AG04449 (cell line): ENCODE measurements around the gene ARHGAP31.
A peak's percentile ranks its signal among the peaks of the same experiment; 100 is the strongest.
"Not testable (repeated sequence)": the region's sequence is repeated elsewhere in the genome, so short reads cannot be mapped to it uniquely, and the experiment has no call there.

Experiments
- CTCF ChIA-PET: fragments of 350-600 bp; formaldehyde crosslinking; extraction: SDS; loops from one replicate; lab custom pipeline; 2021; ENCODE audit warnings: antibody characterized with exemption; lab: Yijun Ruan, JAX
- POLR2A ChIA-PET: fragments of 400-600, 350-600 bp; formaldehyde crosslinking; extraction: SDS; loops from one replicate; lab custom pipeline; 2020; ENCODE audit warnings: antibody characterized with exemption, inconsistent platforms; lab: Yijun Ruan, JAX
- DNase-seq: peaks from one replicate; pipeline ENCODE4 v3.0.0-alpha.2; 2010; ENCODE audit warnings: low read depth, low spot score
- H3K4me3 ChIP-seq: 2 replicates; pipeline ENCODE4 v1.5.1; 2011; ENCODE audit warnings: low read depth, mild to moderate bottlenecking, control low read depth, low read length
- TF ChIP-seq, protein P1 (sequence below): IDR thresholded peaks from one replicate; pipeline ENCODE4 v1.5.1; 2011; ENCODE audit warnings: mild to moderate bottlenecking, moderate library complexity, low read length, control low read depth, inconsistent platforms; ENCODE audit not compliant: insufficient read depth; ENCODE audit errors: missing control alignments

Gene ARHGAP31

DNA sequence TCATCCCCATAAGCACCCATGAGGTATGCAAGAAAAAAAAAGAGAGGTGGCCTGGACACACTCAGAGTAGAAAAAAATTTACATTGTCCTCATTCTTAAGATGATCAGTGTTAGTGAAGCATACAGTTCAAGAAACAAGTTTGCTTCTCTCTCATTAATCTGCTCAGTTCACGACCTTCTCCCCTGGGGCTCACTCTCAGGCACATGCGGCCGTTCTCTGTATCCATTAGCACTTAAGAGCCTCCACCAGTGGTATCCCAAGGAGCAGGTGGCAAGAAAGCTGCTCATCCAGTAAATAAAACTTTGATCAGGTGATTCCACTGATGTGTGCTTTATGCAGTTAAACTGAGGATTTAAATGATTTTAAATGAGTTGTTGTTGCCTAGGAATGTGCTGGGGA, 57.4 kb downstream of the ARHGAP31 start:
- no peak overlapping the region for H3K4me3 ChIP-seq
- DNase-seq, result no peak
- ChIA-PET POLR2A (no interaction called here), CTCF (interaction anchor here (0.9 to 4.3 kb wide), 6 partner anchors 10 to 77 kb away, joined by 3 to 53 read pairs (median 8); no protein-coding TSS in a partner anchor)
- TF ChIP-seq, protein P1, sequence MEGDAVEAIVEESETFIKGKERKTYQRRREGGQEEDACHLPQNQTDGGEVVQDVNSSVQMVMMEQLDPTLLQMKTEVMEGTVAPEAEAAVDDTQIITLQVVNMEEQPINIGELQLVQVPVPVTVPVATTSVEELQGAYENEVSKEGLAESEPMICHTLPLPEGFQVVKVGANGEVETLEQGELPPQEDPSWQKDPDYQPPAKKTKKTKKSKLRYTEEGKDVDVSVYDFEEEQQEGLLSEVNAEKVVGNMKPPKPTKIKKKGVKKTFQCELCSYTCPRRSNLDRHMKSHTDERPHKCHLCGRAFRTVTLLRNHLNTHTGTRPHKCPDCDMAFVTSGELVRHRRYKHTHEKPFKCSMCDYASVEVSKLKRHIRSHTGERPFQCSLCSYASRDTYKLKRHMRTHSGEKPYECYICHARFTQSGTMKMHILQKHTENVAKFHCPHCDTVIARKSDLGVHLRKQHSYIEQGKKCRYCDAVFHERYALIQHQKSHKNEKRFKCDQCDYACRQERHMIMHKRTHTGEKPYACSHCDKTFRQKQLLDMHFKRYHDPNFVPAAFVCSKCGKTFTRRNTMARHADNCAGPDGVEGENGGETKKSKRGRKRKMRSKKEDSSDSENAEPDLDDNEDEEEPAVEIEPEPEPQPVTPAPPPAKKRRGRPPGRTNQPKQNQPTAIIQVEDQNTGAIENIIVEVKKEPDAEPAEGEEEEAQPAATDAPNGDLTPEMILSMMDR, result no peak

DNA sequence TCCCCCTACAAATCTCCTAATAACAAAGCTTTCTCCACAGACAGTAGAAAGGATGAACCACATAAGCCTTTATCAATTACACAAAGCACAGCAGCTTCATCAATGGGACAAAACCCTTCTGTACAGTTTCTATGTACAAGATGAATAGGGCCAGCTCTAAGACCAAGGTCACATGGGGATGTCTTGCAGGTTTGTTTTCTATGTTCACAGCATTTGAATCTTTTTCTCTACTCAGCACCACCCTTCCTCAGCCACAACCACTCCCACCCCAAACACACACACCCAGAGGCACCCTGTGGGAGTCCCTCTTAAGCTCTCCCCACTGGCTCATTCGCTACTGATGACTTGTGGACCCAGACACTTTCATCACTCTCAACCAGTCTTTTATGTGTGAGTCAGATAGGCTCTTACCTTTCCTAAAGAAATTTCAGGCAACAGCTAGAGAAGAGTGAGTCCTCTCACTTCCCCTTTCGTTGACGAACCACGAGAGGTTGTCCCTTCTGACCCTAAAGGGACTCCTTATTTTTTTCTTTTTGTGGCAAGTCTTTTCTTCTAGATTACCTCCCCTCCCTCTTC, 57.9 kb downstream of the ARHGAP31 start:
- CTCF ChIA-PET, result interaction anchor here (0.9 to 4.3 kb wide), 11 partner anchors 10 to 208 kb away, joined by 3 to 53 read pairs (median 6); partner anchors contain the start of gene B4GALT4
- TF ChIP-seq, protein P1, result no peak
- no peak overlapping the region for H3K4me3 ChIP-seq
- POLR2A ChIA-PET, result interaction anchor here (0.6 kb wide), 1 partner anchor 765 kb away, joined by 3 read pairs; no protein-coding TSS in a partner anchor
- DNase-seq, result no peak

DNA sequence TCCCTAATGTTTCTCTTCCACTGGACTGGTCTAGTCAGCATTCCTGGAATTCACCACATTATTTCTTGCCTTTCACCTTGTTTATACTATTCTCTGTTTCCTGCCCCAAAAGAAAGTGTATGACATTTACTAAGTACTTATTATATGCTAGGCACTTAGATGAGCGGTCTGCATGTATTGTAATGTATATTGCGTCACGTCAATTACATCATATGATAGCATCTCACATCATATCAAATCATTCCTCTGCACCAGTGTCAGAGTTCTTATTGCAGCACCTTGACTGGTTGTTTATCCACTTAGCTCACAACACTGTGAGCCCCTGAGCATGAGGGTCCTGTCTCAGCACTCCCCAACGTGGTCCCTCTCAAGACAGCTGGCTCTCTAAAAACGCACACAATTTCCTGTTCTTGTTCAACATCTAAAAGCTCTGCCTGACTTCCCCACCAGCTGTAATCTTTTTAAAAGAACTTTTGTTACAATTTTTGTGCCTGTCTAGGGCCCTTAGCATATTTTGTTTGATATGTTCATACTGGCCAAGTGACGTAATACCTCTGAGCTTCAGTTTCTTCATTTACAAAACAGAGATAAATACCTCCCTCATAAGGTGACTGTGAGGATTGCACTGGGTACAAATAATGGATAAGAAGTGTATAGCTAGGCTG, 58.8 kb downstream of the ARHGAP31 start:
- CTCF ChIA-PET, result interaction anchor here (0.7 to 4.3 kb wide), 30 partner anchors 9 to 474 kb away, joined by 3 to 53 read pairs (median 5); partner anchors contain the start of genes ARHGAP31, B4GALT4 and TEX55

DNA sequence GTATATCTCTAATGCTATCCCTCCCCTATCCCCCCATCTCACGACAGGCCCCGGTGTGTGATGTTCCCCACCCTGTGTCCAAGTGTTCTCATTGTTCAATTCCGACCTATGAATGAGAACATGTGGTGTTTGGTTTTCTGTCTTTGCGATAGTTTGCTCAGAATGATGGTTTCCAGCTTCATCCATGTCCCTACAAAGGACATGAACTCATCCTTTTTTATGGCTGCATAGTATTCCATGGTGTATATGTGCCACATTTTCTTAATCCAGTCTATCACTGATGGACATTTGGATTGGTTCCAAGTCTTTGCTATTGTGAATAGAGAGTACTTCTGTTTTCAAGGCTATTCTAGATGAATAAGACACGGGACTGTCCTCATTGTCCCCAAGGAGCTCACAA, 61.4 kb downstream of the ARHGAP31 start:
- H3K4me3 ChIP-seq, POLR2A ChIA-PET, DNase-seq: not testable (repeated sequence)
- CTCF ChIA-PET, result interaction anchor here (1.4 to 4.3 kb wide), 5 partner anchors 7 to 82 kb away, joined by 3 to 35 read pairs (median 7); no protein-coding TSS in a partner anchor

More for the DNA sequence above, 58.8 kb downstream of the ARHGAP31 start:
- peak; percentile 52 for DNase-seq
- POLR2A ChIA-PET, result no interaction called here
- TF ChIP-seq, protein P1, result peak; percentile 26
- H3K4me3 ChIP-seq, result no peak overlapping the region

DNA sequence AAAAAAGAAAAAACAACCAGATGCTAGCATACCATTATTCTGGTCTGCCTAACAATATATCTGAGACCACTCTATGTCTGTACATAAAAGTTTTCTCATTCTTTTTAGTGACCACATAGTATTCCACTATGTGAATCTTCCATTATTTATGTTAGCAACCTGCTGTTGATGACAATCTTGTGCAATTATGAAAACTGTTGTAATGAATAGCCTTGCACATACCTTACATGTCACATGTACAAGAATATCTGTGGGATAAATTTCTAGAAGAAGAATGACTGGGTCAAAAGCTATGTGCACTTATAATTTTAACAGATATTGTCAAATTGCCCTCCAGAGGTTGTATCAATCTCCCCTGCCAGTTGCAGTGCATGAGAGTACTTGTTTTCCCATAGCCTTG, 62.5 kb downstream of the ARHGAP31 start:
- no peak overlapping the region for H3K4me3 ChIP-seq
- CTCF ChIA-PET, result no interaction called here
- DNase-seq, result no peak
- TF ChIP-seq, protein P1, result no peak
- POLR2A ChIA-PET, result no interaction called here

DNA sequence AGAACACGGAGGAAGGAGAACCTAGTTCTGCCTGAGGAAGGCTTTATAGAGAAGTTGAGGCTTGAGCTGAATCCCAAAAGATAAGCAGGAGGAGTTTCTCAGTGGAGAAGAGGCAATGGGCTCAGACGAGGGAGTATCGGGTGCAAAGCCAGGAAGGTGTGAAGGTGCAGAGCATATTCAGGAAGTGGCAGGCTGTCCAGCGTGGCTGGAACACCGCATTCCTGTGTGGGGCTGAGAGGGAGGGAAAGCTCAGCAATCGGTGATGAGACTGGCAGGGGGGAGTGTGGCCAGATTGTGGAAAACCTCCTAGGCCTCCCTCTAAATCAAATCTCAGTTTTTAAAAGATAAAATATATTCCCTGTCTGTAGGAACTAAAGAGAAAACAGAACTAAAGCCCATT, 63.0 kb downstream of the ARHGAP31 start:
- no peak overlapping the region for H3K4me3 ChIP-seq
- TF ChIP-seq, protein P1, result no peak
- no peak for DNase-seq
- ChIA-PET CTCF (interaction anchor here (1.1 kb wide), 1 partner anchor 113 kb away, joined by 3 read pairs; no protein-coding TSS in a partner anchor), POLR2A (no interaction called here)
